Right lobe of liver (tissue), 6 donors: Measurements from ENCODE around the gene LDB1. TPM values are rescaled to one million over a fixed set of nuclear protein-coding genes. Genes with fewer than 3 reads are reported as not detected.
A peak's percentile ranks its signal among the peaks of the same experiment; 100 is the strongest.

Source experiments
- ATAC-seq, 4 donors: fragments of 200-7000 bp; cut with Tn5 transposase; one replicate each; pipeline ENCODE4 v1.9.1; 2020; ENCODE audit warnings: mild to moderate bottlenecking in 4 of 4, moderate library complexity in 4 of 4
- DNase-seq, 3 donors: peaks; one replicate each; pipeline ENCODE4 v3.0.0-alpha.2; 2020
- H3K27ac ChIP-seq, 3 donors: fragments of 200-600 bp; one replicate each; pipeline ENCODE4 v1.8.0; 2022
- H3K27me3 ChIP-seq, 2 donors: fragments of 200-600 bp; one replicate each; pipeline ENCODE4 v1.8.0; 2022
- H3K36me3 ChIP-seq, 4 donors: fragments of 200-600 bp; sonication (generic) in 1 of 4; one replicate each; pipeline versions ENCODE4 v1.5.1 to v1.8.0; 2017 to 2022; ENCODE audit warnings: control low read depth in 1 of 4
- H3K4me1 ChIP-seq, 4 donors: fragments of 200-600 bp; sonication (generic) in 1 of 4; one replicate each; pipeline versions ENCODE4 v1.5.1 to v1.8.0; 2017 to 2022; ENCODE audit warnings: control low read depth in 1 of 4
- H3K4me3 ChIP-seq, 3 donors: fragments of 200-600 bp; one replicate each; pipeline ENCODE4 v1.8.0; 2022
- H3K9me3 ChIP-seq, 4 donors: fragments of 200-600 bp; sonication (generic) in 1 of 4; one replicate each; pipeline versions ENCODE4 v1.5.1 to v1.8.0; 2017 to 2022; ENCODE audit warnings: control low read depth in 1 of 4
- POLR2A ChIP-seq: fragments of 450-650 bp; IDR thresholded peaks from one replicate; pipeline ENCODE4 v1.6.1; 2017; ENCODE audit warnings: antibody characterized with exemption, mild to moderate bottlenecking
- WGBS: methylation state at CpG from one replicate; pipeline ENCODE4 v1.1.6; 2018; ENCODE audit warnings: low coverage, low lambda C conversion rate; ENCODE audit not compliant: insufficient coverage; ENCODE audit errors: missing lambda C conversion rate; 5-methylcytosine and 5-hydroxymethylcytosine counted together
- intact Hi-C, 2 donors: fragments of 100-400 bp; cut with DNase I; formaldehyde crosslinking; loops; one replicate each; pipeline versions ENCODE4 v1.11.2 to v1.14.1; 2022
- total RNA-seq, 6 experiments: library from RNA; depleted of rRNA in 2 of 6; stranded (reverse); fragments of >200 nt in 2 of 6; fragmentation: NEBNext Ultra II Directional in 3 of 6; extraction: Animal tissue kit (Norgen Biotek cat#: 25700) in 3 of 6; gene quantifications; one replicate each; pipeline versions ENCODE4 v1.1.0 to v1.2.4, GENCODE V29; 2016 to 2023
- TF ChIP-seq, protein P1 (sequence below), 4 donors: fragments of 200-600 bp in 3 of 4; fragments of 450-650 bp in 1 of 4; IDR thresholded peaks; one replicate each; pipeline versions ENCODE4 v1.5.1 to v1.8.0; 2016 to 2022; ENCODE audit warnings: antibody characterized with exemption in 4 of 4, mild to moderate bottlenecking in 2 of 4
- donor health status: DM: no; HTN: yes; CAD: no.
- donor health status: DM: no; HTN: no; CAD: no.
- donor health status: DM: no; HTN: no; CAD: no.
- donor health status: DM: no; HTN: yes; CAD: no.
- donor health status: DM: no; HTN: yes; CAD: no.

LDB1 gene
- total RNA-seq, 6 experiments from 2014 or later = 11.2 to 14.7 (median 13.0) TPM

DNA sequence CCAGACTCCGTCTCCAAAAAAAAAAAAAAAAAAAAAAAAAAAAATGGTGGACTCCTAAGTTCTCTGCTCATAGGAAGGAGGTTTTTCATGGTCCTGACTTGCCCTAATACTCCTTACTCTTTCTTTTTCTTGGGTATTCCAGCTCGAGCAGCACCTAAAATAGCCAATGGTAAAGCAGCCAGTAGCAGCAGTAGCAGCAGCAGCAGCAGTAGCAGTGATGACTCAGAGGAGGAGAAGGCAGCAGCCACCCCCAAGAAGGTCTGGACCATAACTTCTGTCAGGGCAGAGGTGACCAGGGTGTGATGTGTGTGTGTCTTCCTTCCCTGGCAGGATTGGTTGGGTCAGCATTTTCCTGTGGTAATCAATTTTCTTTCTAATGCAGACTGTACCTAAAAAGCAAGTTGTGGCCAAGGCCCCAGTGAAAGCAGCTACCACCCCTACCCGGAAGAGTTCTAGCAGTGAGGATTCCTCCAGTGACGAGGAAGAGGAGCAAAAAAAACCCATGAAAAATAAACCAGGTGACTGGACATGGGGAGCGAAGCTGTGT, 39.0 kb upstream of the LDB1 start:
- DNase-seq = peak in 1 of 3 donors; percentile 11
- H3K4me3 ChIP-seq = no peak overlapping the region
- 84% methylated on average over 5 of the region's 5 CpGs for WGBS
- H3K27me3 ChIP-seq = no peaks in the 10 kb centered on the region
- H3K4me1 ChIP-seq = peaks cover 0 to 15% (median 3%) of the 10 kb centered on the region in 4 donors
- TF ChIP-seq POLR2A = no peak
- TF ChIP-seq, protein P1, sequence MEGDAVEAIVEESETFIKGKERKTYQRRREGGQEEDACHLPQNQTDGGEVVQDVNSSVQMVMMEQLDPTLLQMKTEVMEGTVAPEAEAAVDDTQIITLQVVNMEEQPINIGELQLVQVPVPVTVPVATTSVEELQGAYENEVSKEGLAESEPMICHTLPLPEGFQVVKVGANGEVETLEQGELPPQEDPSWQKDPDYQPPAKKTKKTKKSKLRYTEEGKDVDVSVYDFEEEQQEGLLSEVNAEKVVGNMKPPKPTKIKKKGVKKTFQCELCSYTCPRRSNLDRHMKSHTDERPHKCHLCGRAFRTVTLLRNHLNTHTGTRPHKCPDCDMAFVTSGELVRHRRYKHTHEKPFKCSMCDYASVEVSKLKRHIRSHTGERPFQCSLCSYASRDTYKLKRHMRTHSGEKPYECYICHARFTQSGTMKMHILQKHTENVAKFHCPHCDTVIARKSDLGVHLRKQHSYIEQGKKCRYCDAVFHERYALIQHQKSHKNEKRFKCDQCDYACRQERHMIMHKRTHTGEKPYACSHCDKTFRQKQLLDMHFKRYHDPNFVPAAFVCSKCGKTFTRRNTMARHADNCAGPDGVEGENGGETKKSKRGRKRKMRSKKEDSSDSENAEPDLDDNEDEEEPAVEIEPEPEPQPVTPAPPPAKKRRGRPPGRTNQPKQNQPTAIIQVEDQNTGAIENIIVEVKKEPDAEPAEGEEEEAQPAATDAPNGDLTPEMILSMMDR (IDR thresholded peaks at IDR 0.05) = no peak
- no peak for ATAC-seq
- H3K36me3 ChIP-seq = peaks cover 17 to 69% (median 50%) of the 10 kb centered on the region in 4 donors
- intact Hi-C loops = no loop called here
- H3K9me3 ChIP-seq = no peaks in the 10 kb centered on the region
- H3K27ac ChIP-seq = no peak overlapping the region

DNA sequence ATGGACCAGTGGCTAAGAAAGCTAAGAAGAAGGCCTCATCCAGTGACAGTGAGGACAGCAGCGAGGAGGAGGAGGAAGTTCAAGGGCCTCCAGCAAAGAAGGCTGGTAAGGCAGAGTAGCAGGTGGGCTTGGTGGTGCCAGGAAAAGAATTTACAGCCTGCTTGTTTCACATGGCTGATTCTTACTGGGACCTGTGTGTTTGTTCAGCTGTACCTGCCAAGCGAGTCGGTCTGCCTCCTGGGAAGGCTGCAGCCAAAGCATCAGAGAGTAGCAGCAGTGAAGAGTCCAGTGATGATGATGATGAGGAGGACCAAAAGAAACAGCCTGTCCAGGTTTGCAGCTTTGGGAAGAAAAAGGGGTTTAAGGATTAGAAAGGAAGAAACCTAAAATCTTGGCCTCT, 37.1 kb upstream of the LDB1 start:
- 85% methylated on average over 3 of the region's 3 CpGs for WGBS
- intact Hi-C loops = no loop called here
- H3K27ac ChIP-seq = no peak overlapping the region
- peaks cover 0 to 28% (median 8%) of the 10 kb centered on the region in 4 donors for H3K4me1 ChIP-seq
- ATAC-seq = no peak
- no peak for DNase-seq
- H3K9me3 ChIP-seq = no peaks in the 10 kb centered on the region
- no peak overlapping the region for H3K4me3 ChIP-seq
- H3K36me3 ChIP-seq = peaks cover 17 to 51% (median 40%) of the 10 kb centered on the region in 4 donors
- TF ChIP-seq, protein P1 (IDR thresholded peaks at IDR 0.05) = no peak
- H3K27me3 ChIP-seq = no peaks in the 10 kb centered on the region

DNA sequence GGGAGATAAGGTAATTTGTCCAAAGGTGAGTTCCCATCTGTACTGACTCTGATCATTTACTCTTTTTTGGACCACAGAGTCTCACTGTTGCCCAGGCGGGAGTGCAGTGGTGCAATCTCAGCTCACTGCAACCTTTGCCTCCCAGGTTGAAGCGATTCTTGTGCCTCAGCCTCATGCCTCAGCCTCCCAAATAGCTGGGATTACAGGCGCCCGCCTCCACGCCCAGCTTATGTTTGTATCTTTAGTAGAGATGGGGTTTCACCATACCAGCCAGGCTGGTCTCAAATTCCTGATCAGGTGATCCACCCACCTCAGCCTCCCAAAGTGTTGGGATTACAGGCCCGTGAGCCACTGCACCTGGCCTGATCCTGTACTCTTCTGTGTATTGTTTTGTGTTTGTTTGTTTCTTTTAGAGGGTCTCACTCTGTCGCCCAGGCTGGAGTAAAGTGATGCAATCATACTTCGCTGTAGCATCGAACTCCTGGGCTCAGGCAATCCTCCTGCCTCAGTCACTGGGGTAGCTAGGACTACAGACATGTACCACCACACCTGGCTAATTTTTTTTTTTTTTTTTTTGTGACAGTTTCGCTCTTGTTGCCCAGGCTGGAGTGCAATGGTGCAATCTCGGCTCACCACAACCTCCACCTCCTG, 34.4 kb upstream of the LDB1 start:
- Histone ChIP-seq H3K4me1 (peaks cover 0 to 28% (median 8%) of the 10 kb centered on the region in 4 donors), H3K27me3 (no peaks in the 10 kb centered on the region), H3K36me3 (peaks cover 6 to 29% (median 18%) of the 10 kb centered on the region in 4 donors), H3K4me3 (no peak overlapping the region), H3K27ac (no peak overlapping the region), H3K9me3 (no peaks in the 10 kb centered on the region)
- intact Hi-C loops = no loop called here
- 89% methylated on average over 8 of the region's 11 CpGs for WGBS
- DNase-seq (no peak), ATAC-seq (no peak)
- no peak for TF ChIP-seq POLR2A
- TF ChIP-seq, protein P1 (IDR thresholded peaks at IDR 0.05) = no peak

DNA sequence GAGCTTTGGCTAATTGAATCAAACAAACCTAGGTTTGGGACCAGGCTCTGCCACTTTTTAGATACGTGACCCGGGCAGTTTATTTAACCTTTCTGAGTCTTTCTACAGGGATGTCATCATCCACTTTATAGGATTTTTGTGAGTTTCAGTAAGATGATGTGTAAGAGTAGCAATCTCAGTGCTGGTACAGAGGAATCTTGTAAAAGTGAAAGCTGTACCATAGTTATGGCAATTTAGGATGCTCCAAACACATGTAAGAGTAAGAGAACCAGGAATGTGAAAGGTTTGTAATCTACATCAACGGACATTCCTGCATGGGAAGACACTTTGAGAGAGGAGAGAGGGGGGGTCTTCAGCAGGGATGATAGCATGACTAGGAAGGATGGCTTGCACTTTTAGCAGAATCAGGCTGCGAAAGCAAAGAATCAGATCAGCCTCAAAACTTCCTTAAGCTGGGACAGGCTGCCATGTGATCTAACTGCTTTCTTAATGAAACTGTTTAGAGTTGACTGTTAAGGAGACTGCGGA, 33.0 kb upstream of the LDB1 start:
- DNase-seq (no peak), ATAC-seq (no peak)
- TF ChIP-seq, protein P1 (IDR thresholded peaks at IDR 0.05) = no peak
- TF ChIP-seq POLR2A = no peak
- peaks cover 0 to 28% (median 8%) of the 10 kb centered on the region in 4 donors for H3K4me1 ChIP-seq
- H3K9me3 ChIP-seq = no peaks in the 10 kb centered on the region
- intact Hi-C loops = no loop called here
- peaks cover 0 to 27% (median 16%) of the 10 kb centered on the region in 4 donors for H3K36me3 ChIP-seq
- 10% methylated on average over 4 of the region's 5 CpGs for WGBS
- peak overlapping the region in 1 of 3 donors; percentile 74 for H3K27ac ChIP-seq
- H3K4me3 ChIP-seq = peak overlapping the region; percentile 80 to 93 (median 81)
- H3K27me3 ChIP-seq = no peaks in the 10 kb centered on the region
